Hematopoietic multipotent progenitor cell treated with erythropoietin and hydrocortisone succinate and interleukin-3 and kit ligand, for 15 days (in vitro differentiated cells): Measurements from ENCODE around the gene MTREX.

Experiments
- DNase-seq: peaks from one replicate; pipeline ENCODE4 v3.0.0-alpha.2; 2015; ENCODE audit warnings: low spot score

Gene MTREX

DNA sequence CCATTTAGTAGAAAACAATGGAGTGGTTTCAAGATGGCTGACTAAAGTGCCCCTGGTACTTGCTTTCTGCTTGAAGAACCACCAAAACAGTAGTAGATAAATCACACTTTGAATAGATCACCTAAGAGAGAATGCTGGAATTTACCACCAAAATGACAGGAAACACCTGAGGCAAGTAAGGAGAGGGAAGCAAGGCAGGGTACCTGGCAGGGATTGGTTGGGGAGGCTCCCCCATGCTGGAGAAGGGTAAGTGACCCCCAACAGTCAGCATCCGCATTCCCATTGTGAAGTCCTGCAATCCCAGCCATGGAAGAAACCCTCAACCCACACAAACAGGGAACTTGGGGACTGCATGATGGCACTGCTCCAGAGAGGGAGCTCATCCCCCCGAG, 121.4 kb downstream of the MTREX start:
- DNase-seq, result no peak

DNA sequence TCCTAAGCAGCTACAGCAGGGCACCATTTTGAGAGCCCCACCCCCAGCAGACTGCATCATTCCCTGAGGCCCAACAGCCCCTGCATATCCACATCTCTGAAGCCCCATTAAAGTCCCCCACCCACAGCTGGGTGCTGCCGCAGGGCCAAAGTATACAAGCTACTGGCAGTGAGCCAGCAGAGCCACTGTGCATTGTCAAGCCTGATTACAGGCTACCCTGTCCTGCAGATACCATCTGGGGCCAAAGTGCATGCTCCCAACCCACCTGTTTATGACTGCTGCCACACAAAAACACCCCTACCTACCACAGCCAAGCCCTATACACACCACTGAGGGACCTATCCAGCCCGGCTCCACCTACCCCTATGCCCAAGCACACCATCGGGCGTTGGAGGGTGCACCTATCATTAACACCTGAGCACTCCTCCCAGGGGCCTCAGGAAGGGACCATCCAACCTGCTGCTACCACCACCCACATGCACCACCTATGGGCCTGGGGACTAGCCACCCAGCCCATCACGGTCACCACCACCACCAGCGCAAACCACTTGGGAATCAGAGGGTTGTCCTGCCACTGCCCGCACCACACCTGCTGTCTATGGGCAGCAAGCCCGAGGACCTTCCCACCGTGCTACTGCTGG, 121.9 kb downstream of the MTREX start:
- DNase-seq, result no peak

DNA sequence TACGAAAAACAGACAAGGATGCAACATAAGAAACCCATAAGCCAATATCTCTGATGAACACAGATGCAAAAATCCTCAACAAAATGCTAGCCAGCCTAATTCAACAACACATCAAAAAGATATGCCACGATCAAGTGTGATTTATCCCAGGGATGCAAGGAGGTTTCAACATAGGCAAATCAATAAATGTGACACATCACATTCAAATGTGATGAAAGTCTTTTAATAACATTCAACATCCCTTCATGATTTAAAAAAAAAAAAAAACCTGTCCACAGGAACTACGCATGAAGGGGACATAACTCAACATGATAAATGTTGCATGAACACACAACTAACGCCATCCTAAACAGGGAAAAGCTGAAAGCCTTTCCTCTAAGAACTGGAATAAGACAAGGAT, 124.8 kb downstream of the MTREX start:
- no peak for DNase-seq

DNA sequence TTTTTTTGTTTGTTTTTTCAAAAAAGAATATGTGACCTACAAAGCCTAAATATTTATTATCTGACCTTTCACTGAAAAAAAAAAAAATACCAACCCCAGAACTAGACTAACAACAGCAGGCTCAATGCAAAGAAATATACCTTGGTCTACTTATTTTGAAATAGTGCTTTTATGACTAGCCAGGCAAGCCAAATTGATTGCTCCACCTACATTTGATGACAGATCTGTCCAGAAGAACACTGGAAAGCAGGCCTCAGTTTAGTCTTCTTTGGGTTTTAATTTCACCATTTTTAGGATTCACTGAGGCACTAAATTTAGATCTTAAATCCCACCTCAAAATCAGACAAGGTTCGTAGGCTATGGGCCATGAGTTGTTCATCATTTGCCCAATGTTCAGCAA, 129.7 kb downstream of the MTREX start:
- no peak for DNase-seq

DNA sequence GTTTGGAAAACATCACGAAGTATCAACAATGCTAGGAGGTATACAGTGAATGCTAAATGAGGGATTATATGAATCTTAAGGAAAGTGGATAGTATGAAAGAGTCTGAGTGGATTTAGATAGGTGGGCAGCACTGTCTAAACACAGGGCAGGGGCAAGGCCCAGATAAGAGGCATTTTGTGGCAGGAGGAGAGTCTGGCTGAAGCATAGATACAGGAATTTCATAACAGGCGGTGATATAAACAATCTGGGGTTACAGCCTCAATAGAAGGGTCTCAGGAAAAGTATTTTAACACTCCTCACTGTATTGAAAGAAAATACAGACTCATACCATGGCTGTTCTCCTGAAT, 130.0 kb downstream of the MTREX start:
- no peak for DNase-seq

DNA sequence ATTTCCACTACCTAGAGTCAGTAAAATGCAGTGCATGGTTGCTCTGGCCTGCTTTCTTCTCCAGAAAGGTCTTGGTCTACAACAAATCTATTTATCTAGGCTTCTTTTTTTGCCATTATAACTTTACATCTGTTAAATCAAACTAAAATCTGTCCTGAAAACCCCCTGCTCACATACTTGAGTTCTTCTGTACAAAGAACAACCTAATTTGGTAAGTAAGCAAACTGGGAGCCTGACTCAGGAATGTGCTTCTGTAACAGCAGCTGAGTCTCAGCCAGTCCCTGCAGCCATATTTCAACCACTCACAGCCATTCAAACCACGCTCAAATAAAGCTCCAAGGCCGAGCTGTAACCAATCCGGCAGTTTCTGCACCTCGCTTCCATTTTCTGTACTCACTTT, 131.2 kb downstream of the MTREX start:
- no peak for DNase-seq

DNA sequence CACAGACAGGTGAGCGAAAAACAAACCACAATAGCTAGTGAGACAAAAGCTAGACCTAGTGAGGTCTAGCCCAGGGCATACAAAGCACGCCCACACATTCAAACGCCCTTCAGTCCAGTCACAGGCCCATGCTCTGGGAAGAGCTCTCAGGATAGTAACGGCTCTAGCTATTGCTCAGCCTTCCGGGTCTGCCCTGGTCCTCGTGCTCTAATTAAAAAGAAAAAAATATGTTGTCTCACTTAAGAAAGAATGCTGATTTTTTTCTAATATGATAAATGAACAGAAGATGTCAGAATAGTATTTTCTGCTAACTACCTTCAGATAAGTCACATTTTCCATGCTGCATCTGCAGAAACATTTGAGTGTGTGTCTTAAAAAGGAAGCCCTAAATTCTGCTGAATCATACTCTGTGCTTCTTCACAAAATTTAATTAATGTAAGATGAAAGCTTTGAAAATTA, 132.4 kb downstream of the MTREX start:
- DNase-seq, result no peak

DNA sequence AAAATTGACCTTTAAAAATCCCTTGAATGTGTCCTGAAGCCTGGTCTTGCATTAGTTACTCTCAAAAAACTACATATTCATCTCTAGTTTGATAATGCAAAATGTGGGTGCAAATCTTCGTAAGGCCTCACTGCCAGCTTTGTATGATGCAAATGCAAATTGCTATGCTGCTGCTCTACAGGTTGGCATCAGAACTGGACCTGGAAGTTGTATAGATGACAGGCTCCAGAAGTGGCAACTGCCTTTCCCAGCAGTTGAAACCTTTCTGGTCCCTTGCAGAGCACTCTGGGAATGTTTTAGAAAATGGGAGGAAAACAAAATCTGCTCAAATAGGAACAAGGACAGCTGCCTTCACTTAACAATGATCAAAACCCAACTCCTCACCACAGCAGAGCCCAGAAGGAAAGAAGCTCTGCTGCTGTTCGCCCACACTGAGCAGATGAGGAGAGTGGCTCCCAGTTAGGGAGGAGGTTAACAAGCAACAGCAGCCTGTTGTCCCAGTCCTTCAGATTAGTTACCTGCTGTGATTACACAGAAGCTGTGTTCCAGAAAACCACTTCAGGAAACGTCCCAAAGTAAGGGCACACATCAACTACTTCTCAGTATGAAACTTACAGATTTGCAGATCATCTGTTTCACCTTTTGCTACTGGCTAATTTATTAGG, 133.4 kb downstream of the MTREX start:
- DNase-seq, result no peak

DNA sequence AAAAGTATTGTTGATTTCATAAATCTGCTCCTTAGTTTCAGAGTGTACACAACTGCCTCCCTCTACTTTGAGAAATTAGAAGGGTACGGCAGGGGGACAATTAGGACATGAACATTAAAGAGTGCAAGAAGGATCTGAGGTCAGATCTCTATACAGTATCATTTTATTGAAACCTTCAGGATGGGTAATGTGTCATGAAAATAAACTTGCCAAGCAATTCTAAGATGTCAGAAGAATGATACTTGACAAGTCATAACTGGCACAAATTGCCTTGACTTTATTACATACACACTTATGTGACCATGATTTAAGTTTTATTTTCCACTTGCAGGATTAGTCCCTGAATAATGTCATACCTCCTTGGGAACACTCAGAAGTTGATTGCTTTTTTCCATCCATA, 134.2 kb downstream of the MTREX start:
- no peak for DNase-seq

DNA sequence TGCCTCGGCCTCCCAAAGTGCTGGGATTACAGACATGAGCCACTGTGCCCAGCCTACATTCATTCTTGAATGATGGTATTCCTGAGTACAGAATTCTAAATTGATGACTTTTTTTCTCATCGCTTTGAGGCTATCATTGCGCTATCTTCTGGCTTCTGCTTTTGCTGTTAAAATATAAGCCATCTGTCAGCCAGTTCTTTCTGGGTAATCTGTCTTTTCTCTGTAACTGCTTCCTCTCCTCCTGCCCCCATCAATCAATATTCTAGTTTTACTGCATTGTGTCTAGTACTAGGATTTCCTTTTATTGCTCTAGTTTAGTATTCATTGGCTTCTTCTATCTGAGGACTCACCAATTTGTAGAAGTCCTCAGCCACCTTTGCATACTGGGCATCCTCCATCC, 138.0 kb downstream of the MTREX start:
- no peak for DNase-seq

DNA sequence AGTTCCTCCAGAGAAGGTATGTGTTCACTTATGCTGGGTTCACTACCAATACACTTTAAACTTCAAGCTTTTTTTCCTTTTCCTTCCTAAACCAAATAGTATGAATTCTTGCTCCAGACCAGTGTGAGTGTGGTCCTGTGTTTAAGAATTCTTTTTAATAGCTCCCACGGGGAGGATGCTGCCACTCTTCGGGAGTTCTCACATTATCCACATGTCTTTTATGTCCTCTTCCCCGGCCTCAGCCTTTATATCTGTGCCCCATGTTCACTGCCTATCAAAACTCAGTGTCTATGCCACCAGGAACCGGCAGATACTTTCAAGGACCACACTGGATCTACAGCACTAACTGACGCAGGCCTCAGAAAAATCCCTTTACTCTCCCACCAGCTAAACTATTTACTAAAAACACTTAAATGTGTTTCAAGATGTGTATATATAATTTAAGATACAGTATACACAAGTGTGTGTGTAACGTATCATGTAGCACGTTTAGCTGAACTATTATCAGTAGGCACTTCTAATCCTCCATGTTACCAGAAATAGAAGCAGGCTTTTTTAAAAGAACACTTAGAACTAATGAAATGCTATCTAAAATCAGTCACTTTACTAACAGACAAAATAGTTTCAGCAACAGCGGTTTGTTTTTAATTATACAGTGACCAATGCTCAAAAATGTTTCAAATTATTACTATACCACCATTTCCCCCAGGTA, 139.0 kb downstream of the MTREX start:
- no peak for DNase-seq

DNA sequence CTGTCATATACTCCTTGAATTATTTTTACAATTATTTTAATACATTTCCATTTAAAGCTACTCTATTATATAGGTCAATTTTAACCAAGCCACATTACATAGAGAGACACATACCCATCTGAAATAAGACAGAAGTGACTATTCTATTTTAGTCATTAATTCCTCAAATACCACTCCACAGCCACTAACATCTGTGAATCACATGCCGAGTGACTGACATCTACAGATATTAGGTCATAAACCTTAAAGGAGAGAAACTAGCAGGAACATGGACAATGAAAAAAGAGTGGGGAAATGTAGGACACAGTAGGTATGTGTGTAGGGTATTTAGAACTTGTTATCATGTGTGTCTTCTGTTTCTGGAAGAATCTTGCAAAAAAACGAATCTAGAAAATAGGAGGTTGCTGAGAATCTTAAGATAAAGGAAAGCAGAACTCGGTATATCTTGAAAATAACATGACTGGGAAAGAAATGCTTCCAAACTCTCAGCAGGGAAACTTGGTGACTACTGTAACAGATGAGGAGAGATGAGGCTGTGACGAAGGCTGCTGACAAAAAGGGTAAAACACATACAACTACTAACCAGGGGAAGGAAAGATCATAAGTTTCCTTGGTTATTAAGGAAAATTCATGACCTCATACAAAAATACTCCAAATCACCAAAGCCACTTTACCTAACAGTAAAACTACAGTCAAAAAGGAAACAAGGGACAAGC, 142.4 kb downstream of the MTREX start:
- DNase-seq, result no peak

DNA sequence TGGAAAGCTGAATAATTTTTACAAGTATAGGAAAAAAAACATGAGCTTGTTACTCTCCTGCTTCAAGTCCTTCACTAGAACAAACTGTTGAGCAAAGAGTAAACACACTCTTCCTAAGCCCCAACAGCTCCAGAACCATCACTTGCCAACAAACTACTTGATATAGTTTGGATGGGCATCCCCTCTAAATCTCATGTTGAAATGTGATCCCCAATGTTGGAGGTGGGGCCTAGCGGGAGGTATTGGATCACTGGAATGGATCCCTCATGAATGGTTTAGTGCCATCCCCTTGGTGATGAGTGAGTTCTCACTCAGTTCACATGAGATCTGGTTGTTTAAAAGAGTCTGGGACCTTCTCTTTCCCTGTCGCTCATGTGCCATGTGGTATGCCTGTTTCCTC, 144.2 kb downstream of the MTREX start:
- DNase-seq, result no peak

DNA sequence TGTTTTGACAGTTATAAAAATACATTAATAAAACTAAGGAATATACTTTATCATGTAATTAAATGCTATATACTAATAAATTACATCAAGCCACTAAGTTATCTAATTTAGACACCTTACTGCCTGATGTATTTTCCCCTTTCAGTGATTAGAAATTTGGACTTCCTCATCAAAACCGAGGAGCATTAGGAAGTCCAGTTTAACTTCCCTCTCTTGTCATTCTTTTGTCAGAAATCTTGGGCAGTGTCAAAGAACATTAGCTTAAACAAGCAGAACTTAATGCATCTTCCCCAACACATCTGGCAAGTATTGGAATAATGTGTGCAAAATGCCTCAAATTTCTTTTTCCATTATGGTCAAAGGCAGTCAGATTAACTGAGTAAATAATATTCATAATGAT, 145.4 kb downstream of the MTREX start:
- DNase-seq, result no peak

DNA sequence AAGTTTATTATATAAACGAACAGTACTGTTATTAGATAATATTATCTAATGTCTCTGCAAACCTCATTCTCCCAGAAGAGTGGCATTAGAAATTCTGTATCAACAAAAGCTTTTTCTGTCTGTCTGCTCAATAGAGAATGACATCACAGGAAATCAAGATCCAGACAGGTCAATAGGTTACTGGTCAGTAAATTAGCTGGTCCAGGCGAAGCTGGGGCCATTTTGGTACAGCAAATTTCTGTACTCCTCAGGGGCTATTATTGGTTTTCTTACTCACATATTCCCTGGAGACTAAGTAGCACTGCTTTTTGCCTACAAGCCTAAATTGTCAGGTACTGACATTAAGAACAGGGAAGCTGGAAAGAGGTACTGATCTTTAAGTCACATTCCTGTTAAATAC, 146.5 kb downstream of the MTREX start:
- DNase-seq, result no peak

DNA sequence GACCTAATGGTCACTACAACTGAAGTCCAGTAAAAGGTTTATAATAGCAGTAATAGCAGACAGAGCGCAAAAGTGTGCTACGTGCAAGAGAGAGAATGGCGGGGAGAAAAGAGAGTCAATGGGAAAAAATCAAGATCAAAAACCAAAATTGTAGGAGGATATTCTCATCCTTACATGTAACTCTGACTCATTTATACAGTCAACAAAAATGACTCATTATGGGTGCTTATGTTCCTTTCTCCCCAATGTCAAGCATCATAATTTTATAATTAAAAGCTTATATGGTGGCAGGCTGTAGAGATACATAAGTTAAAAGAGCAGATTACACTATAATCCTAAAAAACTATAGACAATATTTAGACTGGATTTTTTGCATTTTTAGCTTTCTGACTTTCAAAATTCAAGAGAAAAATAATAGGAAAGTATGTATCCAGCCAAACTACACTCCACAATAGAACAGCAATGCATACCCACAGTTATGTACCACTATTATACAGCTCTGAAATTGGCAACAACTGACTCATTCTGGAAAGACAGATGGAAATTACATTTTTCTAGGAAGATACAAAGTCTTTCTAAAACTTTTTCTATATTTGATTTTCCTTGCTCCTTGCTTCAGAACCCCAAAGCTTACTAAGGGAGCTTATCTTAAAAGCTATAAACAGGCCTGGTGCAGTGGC, 148.6 kb downstream of the MTREX start:
- no peak for DNase-seq

DNA sequence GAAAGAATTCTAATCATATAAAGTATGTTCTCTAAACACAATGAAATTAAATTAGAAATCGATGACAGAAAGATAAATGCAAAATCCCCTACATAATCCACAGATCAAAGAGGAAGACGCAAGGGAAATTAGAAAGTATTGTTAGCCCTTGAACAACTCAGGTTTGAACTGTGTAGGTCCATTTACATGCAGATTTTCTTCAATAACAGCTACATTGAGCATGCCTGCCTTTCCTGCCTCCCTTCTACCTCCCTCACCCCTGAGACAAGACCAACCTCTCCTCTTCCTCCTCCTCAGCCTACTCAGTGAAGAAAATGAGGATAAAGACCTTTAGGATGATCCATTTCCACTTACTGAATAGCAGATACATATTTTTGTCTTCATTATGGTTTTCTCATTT, 151.8 kb downstream of the MTREX start:
- no peak for DNase-seq

DNA sequence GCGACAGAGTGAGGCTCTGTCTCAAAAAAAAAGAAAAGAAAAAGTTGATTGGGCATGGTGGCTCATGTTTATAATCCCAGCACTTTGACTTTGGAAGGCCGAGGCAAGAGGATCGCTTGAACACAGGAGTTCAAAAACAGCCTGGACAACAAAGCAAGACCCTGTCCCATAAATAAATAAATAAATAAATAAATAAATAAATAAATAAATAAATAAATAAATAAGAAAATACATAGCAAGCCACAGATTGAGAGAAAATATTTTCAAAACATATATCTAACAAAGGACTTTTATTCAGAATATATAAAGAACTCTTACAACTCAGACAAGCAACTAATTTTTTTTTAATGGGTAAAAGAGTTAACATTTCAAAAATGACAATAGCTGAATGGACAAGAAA, 155.8 kb downstream of the MTREX start:
- no peak for DNase-seq

DNA sequence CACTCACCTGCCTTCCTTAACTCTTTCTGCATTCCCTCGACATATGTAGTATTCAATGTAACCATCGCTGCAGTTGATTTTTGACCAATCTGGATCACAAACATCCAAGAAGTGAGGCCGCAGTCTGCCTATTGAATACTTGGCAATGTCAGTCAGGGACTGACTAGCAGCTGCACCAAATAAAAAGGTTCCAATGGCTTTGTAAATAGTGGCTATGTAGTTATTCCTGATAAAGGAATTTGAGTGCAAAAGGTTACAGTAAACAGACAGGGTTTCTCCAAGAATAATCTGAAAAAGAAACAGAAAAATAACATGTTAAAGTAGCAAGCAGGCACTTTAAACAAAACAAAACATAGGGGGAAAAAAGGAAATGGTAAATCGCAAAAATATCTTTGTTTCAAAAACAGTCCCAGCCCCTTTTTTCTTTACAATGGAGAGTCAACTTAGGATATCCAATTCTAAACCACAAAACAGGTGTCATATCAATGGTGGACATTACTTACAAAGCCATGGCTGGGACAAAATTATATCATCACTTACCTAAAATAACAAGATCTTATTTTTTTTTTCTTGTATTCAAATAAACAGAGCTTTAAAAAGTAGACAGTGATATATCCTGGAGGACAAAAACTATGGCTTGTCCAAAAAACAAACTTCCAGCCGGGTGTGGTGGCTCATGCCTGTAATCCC, 160.2 kb downstream of the MTREX start:
- no peak for DNase-seq

DNA sequence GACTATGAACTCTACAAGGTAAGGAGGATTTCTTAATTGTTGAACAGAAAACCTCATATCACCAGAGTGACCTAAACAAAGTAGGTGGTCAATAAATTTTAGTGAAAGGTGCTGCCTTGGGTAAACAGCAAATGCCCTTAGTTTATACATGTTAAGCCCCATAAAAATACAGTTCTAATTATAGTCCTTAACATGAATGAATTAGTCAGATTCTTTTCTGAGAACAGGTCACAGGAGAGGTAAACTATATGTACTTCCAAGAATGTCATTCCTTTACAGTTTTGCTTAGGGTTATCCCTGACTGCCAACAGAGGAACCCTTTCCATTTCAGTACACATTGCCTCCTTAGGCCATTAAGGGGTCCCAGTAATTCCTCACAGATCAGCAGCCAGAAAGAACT, 162.1 kb downstream of the MTREX start:
- no peak for DNase-seq

DNA sequence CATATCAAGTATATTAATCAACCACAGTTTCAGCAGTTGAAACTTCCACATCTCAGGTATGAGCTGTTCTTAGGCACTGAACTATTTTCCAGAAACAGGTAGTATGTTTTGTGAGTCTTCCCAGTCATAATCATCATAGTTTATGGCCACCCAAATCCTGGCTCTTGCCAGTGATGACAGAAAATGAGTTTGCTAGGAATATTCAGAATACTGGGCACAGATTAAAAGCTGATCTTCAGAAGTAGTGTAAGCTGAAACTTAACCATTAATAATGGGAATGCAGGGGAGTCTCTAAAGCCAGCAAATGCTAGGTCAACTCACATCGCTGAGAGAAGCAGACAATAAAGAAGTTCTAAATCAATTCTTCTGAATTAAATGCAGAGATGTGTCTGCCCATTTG, 162.5 kb downstream of the MTREX start:
- no peak for DNase-seq

DNA sequence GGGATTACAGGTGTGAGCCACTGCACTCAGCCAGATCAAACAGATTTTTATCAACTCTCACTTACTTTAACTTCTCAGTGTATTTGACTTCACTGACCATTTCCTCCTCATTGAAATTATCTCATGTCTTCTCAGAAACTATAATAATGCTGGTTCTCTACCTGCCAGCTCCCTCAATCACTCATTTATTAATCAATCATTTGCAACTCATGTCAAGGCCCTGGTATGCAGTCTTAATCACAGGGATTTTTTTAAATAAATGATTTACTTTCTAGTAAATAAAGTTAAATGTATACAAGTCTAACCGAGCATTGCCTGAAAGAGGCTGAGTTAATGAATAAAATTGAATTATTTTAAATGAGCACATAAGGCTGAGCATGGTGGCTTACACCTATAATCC, 163.7 kb downstream of the MTREX start:
- no peak for DNase-seq
